GM04504 (cell line): Measurements from ENCODE around the gene COL15A1.
A peak's percentile ranks its signal among the peaks of the same experiment; 100 is the strongest.

Experiments
- DNase-seq: peaks from one replicate; pipeline ENCODE4 v3.0.0-alpha.2; 2012; ENCODE audit warnings: low read depth

The COL15A1 gene

GRCh38 chr9:99015448-99015847 lies 71.7 kb downstream of the COL15A1 start:
- DNase-seq = no peak

DNA sequence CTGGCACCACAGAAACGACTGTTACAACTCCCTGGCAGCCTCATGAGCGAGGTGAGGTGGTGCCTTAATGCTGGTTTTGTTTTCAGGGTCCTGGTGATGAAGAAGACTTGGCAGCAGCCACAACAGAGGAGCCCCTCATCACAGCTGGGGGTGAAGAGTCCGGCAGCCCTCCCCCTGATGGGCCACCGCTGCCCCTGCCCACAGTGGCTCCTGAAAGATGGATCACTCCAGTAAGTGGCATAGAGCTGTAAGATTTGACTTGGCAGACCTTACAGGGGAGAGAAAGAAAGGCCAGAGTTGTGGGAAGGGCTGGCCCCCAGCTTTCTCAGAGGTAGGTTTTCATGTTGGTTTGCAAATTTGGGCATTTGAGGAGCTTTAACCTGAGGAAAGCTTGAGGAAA lies 72.2 kb downstream of the COL15A1 start:
- no peak for DNase-seq

DNA sequence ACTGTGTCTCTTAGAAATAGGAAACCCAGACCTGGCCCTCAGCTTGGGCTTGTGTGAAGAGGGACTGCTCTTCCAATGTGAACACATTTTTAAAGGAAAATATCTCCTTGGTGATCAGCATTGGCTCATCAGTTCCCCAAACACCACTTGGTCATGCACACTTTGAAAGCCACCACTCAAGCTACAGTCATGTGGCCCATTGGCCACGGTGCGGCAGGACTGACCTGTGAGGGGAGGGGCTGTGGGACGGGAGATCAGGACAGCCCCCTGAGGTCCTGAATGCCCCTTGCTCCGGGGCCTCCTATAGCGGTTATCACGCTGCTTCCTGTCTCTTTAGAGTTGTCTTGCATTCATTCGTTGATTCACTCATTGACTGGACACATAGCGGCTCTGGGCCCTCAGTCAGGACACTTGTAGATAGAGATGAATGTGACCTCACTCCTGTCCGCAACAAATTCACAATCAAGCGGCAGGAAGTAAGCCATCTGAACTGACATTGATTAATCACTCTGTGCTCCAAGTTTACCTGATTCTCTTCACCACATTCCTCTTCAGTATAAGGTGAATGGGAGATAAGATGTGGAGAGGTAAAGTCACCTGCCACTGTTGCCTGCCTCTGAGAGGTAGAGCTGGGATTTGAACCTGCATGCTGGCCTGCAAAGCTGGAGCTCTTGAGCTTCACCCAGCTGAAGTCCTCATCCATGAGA lies 73.1 kb downstream of the COL15A1 start:
- no peak for DNase-seq

DNA sequence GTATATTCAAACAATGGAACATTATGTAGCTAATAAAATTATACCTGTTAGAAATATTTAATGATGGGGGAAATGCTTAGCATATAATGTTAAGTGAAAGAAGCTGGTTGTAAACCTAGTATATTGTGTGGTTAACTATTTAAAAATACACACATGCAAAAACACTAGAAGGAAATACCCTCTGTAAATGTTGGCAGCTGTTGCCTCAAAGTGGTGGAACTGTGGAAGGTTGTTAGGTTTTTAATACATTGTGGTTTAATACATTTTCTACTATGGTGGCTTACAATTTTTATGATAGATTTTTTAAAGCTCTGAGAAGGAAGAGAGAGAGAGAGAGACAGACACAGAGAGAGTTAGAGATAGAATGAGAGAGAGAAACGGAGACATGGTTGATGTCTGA lies 74.9 kb downstream of the COL15A1 start:
- no peak for DNase-seq

DNA sequence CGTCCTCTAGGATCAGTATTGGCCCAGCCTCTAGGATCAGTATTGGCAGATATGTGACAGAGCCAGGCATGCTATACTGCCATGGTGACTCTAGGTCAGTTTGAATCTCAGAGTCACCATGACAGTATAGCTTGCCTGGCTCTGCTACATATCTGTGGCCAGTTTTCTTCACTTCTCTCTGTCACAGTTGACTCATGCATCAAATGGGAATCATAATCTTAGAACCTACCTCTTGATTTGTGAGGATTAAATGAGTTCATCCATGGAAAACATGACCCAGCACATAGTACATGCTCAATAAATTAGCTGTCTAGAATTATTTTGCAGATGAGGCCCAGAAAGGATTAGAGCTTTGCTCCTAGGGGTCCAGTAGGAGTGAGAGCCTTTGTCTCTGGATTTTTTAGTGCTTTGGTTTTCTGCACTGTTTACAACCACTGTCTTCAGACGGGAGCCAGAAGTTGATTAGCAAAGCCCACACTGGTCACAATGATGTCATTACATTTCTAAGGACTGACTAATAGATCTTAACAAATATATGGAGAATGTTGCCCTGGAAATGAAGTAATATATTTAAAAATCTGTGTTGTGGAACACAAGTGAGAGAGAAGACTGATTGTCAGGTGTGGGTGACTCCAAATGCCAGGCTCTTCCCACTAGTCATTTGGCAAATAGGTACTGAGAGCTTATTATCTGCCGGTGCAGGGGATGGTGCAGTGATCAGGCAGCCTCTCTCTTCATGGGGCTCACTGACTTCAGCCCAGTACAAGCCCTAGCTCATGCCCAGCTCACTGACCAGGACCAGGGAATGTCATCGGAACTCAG lies 76.0 kb downstream of the COL15A1 start:
- DNase-seq = peak; percentile 91

DNA sequence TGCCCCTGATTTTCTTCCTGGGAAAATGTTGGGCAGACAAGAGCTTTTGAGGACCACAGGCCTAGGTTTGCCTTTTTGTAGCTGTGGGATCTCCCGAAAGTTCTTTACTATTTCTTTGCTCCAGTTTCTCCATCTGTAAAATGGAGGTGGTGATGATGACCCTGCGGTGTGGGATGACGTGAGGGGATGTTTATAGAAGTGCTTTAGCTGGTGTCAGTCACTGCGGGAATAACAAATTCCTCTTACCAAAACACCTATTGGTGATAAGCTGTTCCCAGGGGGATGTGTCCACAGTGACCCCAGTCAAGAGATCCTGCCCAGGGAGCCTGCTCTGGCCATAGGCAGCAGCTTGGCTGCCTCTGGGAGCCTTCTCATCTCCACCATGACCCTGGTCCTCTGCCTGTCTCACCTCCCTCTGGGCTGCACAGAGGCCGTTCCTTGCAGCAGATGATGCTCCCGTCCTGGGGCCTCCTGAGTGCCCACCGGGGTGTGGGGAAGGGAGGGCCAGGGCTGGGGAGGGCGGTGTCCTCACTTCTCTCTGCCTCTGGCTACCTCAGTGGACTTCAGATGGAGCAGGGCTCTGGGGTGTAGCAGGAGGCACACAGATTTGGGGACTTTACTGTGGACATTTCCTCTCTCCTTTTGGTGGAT lies 77.2 kb downstream of the COL15A1 start:
- no peak for DNase-seq

- DNase-seq = no peak
Observed at GRCh38 chr9:99021512-99021911, 77.8 kb downstream of the COL15A1 start.

DNA sequence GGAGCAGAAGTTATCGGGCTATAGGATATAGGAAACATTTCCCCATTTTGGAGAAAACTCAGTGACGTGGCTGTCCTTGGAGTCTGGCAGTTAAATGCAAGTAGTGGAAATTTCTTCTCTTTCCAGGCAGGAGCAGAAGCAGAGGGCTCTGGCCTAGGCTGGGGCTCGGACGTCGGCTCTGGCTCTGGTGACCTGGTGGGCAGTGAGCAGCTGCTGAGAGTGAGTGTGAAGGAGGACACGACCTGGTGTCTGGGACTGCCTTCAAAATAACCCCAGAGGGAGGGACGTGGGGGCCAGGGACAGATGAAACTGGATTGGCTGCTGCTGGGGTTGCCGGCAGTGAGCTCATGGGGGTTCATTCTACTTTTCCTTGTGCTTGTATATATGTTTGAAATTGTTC lies 79.5 kb downstream of the COL15A1 start:
- DNase-seq = no peak

- DNase-seq = no peak
Observed at GRCh38 chr9:99023831-99024230, 80.1 kb downstream of the COL15A1 start.

DNA sequence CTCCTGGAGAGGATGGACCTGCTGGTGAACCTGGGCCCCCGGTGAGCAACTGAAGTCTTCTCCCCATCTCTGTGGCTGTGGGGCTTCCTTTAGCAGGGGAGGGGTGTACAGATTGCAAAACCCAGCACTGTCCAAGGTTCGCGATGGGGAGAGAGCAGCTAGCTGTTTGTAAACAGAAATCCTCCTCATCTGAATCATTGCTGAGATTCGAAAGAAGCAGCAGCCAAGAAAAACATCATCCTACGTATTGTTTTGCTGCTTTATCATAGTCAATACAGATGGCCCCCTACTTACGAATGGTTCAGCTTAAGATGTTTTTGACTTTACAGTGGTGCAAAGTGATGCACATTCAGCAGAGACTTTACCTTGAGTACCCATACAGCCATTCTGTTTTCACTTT lies 81.3 kb downstream of the COL15A1 start:
- DNase-seq = no peak

- no peak for DNase-seq
Observed at GRCh38 chr9:99025616-99026270, 82.0 kb downstream of the COL15A1 start.

- no peak for DNase-seq
Observed at GRCh38 chr9:99026271-99026955, 82.7 kb downstream of the COL15A1 start.

DNA sequence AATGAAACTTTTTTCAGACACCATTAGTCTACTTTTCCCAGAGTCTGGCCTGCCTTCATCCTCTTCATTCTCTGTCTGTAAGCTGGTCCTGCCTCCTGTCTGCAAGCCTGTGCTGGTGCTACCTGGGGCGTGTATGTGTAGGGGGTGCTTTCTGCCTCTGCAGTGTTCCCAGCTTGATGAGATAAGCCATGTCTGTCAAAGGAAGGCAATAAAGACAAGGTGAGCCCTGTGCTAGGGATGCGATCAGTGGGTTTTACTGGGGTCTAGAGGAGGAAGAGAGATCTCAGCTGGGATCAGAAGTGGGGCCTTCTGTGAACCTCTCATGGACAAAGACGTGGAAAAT lies 83.2 kb downstream of the COL15A1 start:
- DNase-seq = no peak

DNA sequence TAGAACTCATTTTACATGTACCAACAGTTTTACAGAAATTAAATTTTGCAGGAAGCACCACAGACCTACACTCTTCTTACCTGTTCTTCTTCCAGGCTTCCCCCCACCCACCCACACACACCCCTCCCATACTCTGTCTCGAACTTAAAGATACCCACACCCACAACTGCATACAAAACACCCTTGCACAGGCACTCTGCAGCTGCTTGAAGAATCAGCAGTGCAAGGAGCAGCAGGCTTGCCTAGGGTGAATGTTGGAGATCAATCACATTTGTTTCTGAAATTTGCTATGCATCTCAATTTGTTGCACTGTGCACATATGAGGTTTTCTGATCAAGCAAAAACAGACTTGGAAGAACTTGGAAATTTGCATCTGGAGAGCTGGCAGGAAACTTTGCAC lies 83.7 kb downstream of the COL15A1 start:
- no peak for DNase-seq

DNA sequence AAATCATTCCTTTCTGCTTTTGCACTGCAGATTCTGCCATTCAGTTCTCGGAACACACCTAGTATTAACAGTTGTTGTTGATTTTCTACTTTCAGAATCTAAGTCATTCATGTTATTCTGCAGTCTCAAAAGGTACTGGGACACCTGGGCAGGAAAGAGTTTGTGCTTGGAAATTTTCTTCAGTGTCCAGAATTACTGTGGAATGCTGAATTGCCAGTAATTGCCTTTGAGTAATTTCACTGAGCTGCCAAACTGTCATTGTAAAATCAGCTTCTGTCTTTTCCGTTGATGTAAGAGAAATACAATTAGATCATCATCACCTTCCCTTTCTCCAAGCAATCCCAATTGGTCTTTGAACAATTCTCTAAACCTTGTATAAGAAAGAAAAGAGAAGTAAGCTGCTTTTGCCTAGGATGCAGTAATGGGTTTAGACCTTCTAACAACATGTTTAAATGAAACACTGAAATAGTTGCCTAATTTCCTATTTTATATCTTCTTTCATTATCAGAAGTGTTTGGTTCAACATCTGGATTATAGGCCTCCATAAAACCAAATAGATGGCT lies 85.5 kb downstream of the COL15A1 start:
- no peak for DNase-seq

DNA sequence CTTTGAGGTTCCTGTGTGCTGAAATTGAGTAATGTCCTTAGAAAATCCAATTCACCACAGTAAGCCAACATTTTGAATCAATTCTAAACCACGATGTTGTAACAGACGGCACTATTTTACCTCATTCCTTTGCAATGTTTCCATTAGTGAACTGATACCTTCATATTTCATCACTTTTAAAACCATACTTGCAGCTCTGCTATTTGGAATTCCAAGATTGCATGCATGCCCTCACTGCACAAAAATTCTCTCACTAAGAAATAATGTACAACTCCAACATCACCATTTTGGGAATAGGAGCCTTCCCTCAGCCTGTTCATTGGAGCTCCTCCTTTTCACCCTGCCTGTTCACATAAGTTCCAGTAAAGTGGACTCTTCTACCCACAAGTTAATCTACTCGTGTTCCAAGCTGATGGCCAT lies 86.4 kb downstream of the COL15A1 start:
- peak; percentile 88 for DNase-seq

- DNase-seq = no peak
Observed at GRCh38 chr9:99030610-99031109, 87.0 kb downstream of the COL15A1 start.

GRCh38 chr9:99031319-99031718 lies 87.6 kb downstream of the COL15A1 start:
- DNase-seq = no peak

DNA sequence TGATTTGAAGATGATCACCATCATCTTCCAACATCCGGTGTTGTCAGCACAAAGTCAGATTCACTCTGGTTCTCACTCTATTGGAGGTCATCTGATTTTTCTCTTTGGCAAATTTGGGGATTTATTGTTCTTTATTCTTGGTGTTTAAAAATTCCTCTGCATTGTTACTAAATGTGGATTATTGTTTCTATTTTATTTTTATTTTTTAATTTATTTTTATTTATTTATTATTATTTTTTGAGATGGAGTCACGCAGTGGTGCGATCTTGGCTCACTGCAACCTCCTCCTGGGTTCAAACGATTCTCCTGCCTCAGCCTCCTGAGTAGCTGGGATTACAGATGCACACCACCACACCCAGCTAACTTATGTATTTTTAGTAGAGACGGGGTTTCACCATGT lies 88.3 kb downstream of the COL15A1 start:
- DNase-seq = no peak

GRCh38 chr9:99034149-99034548 lies 90.4 kb downstream of the COL15A1 start:
- DNase-seq = no peak

- DNase-seq = no peak
Observed at GRCh38 chr9:99035313-99035712, 91.6 kb downstream of the COL15A1 start.
